ENCODE measurements around the gene NME4. TPM values are rescaled to one million over a fixed set of nuclear protein-coding genes. Genes with fewer than 3 reads are reported as not detected.
"Not testable (repeated sequence)": the region's sequence is repeated elsewhere in the genome, so short reads cannot be mapped to it uniquely, and the experiment has no call there.

NME4 gene
- total RNA-seq, 2 experiments from 2014 or later = 5.2 to 6.8 TPM

DNA sequence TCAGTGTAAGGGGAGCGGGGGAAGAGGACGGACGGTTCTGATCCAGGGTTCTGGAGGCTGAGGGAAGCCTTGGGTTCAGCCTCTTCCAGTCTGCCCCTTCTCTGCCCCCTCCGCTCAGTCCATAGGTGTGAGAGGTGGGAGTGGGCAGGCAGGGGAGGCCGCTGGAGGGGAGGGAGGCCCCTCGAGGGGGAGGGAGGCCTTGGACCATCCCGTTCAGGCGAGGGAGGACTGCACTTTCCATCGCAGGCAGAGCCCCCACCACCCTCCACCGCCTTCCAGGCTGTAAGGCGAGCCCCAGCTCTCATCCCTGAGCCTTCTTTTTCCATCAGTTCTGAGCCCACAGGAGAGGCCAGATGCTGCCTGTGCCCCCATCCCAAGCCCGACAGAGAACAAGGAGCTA is 40.3 kb upstream of the NME4 start:
- Mint-ChIP-seq H3K36me3 (ENCODE audit: low read depth) (no peaks in the 10 kb centered on the region), H3K4me1 (ENCODE audit: low read depth) (peaks cover 20% of the 10 kb centered on the region), H3K27ac (no peak overlapping the region), H3K9me3 (ENCODE audit: insufficient read depth) (no peaks in the 10 kb centered on the region), H3K4me3 (no peak overlapping the region), H3K27me3 (ENCODE audit: low read depth) (no peaks in the 10 kb centered on the region)
- ATAC-seq = no peak
- ChIA-PET POLR2A (no interaction called here), CTCF (no interaction called here)
- DNase-seq = no peak

DNA sequence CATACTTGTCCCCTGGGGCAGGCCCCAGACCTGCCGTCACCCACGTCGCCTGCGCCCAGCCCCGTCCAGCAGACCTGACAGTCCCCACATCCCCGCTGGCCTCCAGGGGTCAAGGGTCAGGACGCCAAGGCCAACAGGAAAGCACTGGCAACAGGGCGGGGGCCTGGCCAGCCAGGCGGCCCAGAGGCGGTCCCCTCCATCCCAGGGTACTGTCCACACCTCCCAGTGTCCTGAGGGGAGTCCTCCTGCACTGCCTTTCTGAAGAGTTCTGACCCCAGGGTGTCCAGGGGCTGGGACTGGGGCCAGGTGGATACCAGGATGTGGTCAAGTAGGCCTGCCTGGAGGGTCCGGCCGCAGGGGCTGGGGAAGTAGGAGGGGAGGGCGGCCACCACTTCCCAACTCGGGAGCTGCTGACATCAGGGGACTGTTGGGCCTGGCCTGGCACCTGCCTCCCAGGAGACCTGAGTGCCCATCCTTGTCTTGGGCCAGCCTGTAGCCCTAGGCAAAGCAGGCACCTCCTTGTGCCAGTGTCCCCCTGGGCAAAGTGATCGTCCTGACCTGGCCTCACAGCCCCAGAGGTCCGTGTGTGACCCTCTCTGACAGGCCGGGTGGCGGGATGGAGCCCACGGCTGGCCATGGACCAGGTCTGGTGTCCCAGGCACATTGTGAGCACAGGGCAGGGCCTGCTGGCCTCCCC is 37.8 kb upstream of the NME4 start:
- H3K27ac Mint-ChIP-seq = no peak overlapping the region
- POLR2A ChIA-PET = no interaction called here
- peaks cover 20% of the 10 kb centered on the region for H3K4me1 Mint-ChIP-seq (ENCODE audit: low read depth)
- H3K27me3 Mint-ChIP-seq (ENCODE audit: low read depth) = no peaks in the 10 kb centered on the region
- H3K4me3 Mint-ChIP-seq = no peak overlapping the region
- CTCF ChIA-PET = no interaction called here
- ATAC-seq (no peak), DNase-seq (no peak)
- no peaks in the 10 kb centered on the region for H3K36me3 Mint-ChIP-seq (ENCODE audit: low read depth)
- H3K9me3 Mint-ChIP-seq (ENCODE audit: insufficient read depth) = no peaks in the 10 kb centered on the region

DNA sequence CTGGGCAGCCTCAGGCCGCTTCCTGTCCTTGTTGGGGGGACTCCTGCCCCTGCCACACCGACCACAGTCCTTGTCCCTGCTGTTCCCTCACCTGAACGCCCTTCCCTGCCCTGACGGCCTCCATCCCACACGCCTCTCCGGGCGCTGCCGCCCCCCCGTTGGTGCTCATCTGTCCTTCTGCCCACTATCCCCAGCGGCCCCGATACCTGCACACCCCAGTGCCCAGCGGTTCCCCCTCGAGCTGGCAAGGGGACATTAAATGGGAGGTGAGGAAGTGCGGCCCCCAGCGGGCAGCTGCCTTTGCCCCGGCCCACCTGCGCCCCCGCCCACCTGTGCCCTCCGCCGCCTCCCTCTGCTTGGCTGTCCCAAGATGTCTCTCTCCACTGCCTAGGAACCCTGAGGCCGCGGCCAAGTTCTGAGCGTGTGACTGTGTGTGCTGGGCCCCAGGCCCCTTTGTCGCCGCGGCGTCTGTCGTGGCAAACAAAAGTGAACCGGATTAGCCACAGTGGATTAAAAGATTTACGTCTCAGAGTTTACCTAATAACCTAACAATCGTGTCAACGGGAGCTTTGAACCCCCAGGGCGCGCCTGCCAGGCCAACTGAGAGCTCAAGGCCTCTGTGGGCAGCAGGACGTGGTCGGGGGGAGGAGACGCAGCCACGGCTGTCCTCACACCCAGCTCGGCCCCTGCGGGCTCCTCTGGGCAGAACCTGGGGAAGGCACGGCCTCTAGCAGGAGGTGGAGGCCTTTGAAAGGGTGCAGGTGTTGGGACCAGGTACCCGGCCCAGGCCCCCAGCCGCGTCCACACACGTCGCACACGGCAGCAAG is 36.9 kb upstream of the NME4 start:
- no peak overlapping the region for H3K27ac Mint-ChIP-seq
- H3K4me3 Mint-ChIP-seq = no peak overlapping the region
- ChIA-PET POLR2A (no interaction called here), CTCF (no interaction called here)
- no peak for ATAC-seq
- no peak for DNase-seq
- H3K4me1 Mint-ChIP-seq (ENCODE audit: low read depth) = peaks cover 12% of the 10 kb centered on the region
- no peaks in the 10 kb centered on the region for H3K36me3 Mint-ChIP-seq (ENCODE audit: low read depth)
- H3K27me3 Mint-ChIP-seq (ENCODE audit: low read depth) = no peaks in the 10 kb centered on the region
- H3K9me3 Mint-ChIP-seq (ENCODE audit: insufficient read depth) = no peaks in the 10 kb centered on the region

DNA sequence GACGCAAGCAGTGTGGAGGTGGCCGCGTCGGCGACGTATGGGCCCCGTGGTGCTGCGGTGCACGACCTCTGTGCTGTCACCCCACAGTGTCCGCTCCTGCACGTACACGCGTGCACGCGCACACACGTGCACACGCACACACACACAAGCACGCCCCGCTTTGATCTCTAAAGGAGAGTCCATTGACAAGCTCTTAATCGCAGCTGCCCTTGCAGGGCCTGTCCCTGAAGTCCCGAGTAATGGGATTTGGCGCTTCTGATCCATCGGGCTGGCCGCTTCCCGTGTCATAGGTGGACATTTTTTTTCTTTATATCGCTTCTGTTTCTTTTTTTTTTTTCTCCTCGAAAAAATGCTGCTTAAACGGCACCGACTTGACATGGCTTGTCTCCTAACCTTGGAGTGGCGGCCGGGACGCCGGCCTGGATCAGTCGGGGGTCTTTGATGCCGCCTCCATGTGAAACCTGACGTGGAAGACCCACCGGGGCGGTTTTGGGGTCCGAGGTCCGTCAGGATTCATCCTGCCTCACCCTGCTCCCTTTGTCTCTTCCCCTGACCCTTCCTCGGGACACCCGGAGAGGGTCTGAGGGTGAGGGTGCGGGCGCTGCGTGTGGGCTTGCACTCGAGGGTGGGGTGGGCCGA is 36.2 kb upstream of the NME4 start:
- no peak overlapping the region for H3K27ac Mint-ChIP-seq
- H3K9me3 Mint-ChIP-seq (ENCODE audit: insufficient read depth) = no peaks in the 10 kb centered on the region
- H3K4me1 Mint-ChIP-seq (ENCODE audit: low read depth) = peaks cover 6% of the 10 kb centered on the region
- no peak for ATAC-seq
- ChIA-PET POLR2A (no interaction called here), CTCF (interaction anchor here (1.0 to 2.9 kb wide), 6 partner anchors 11 to 291 kb away, joined by 3 to 37 read pairs (median 16); partner anchors contain the start of gene MRPL28)
- H3K4me3 Mint-ChIP-seq = no peak overlapping the region
- H3K36me3 Mint-ChIP-seq (ENCODE audit: low read depth) = no peaks in the 10 kb centered on the region
- H3K27me3 Mint-ChIP-seq (ENCODE audit: low read depth) = no peaks in the 10 kb centered on the region
- no peak for DNase-seq

DNA sequence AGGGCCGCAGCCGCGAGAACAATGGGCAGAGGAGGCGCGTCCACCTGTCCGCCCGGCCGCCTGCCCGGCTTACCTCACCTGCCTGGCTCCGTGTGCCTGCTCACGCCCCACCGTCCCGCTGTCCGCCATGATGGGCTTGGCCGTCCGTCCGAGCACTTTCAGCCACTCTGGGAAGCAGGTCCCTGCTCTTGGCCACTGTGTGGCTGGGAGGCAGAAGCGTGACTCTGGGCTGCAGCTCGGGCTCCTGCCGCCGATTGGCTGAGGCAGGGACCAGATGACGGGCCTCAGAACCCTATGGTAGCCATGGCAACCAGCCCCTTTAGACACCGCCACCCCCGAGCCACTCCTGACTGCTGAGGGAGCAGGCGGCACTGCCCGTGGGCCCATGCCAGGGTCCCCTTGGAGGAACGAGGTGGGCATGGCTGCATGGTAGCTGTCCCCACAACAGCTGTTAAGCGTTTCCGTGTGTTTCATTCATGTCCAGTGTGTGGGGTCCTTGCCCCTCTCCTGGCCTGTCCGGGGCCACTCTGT is 35.6 kb upstream of the NME4 start:
- POLR2A ChIA-PET = interaction anchor here (0.8 kb wide), 1 partner anchor 9 kb away, joined by 3 read pairs; no protein-coding TSS in a partner anchor
- no peaks in the 10 kb centered on the region for H3K9me3 Mint-ChIP-seq (ENCODE audit: insufficient read depth)

DNA sequence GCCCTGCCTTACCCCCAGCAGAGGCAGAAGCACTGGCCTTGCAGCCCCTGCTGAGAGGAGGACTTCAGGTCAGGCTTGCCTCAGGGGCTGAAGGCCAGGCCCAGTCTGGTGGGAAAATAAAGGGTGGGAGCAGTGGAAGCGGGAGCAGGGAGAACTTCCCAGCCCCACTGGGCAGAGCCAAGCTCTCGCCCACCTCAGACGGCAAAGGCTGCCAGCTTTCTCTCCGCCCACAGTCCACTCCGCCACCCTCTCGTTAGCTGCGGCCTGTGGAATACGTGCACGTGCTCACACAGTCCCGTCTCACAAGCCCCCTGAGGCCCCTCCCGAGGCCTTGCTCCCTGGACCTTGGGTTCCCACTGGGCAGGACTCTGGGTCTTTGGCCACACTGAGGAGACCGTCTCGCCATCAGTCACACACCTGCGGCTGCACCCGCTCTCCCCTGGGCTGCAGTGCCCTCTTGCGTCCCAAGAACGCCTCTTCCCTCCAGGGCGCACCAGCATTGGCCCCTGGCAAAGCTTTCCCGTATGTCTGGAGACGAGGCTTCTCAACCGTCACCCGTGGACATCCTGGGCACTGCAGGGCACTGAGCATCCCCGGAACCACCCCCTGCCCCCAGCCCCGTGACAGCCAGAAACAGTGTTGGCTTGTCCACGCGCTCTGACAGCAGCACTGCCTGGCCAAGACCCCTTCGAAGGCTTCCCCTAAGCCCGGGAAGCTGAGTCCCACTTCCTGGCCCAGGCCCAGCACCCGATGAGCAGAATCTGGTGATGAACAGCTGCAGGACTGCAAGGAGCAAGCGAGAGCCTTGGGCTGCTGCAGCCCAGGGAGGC is 34.9 kb upstream of the NME4 start:
- no peaks in the 10 kb centered on the region for H3K9me3 Mint-ChIP-seq (ENCODE audit: insufficient read depth)
- ATAC-seq (peak; percentile 88), DNase-seq (peak; percentile 82)
- POLR2A ChIA-PET = interaction anchor here (0.8 kb wide), 1 partner anchor 9 kb away, joined by 3 read pairs; no protein-coding TSS in a partner anchor
- CTCF ChIA-PET = interaction anchor here (0.7 to 2.9 kb wide), 19 partner anchors 9 to 297 kb away, joined by 3 to 37 read pairs (median 4); partner anchors contain the start of genes LUC7L, MRPL28 and PGAP6
- no peaks in the 10 kb centered on the region for H3K27me3 Mint-ChIP-seq (ENCODE audit: low read depth)
- H3K27ac Mint-ChIP-seq = no peak overlapping the region
- no peak overlapping the region for H3K4me3 Mint-ChIP-seq
- peaks cover 5% of the 10 kb centered on the region for H3K36me3 Mint-ChIP-seq (ENCODE audit: low read depth)
- peaks cover 6% of the 10 kb centered on the region for H3K4me1 Mint-ChIP-seq (ENCODE audit: low read depth)

More for the DNA sequence above, 35.6 kb upstream of the NME4 start:
- CTCF ChIA-PET = interaction anchor here (0.7 to 2.9 kb wide), 11 partner anchors 8 to 296 kb away, joined by 3 to 37 read pairs (median 8); partner anchors contain the start of genes LUC7L and MRPL28
- no peak for DNase-seq
- no peak overlapping the region for H3K4me3 Mint-ChIP-seq
- H3K36me3 Mint-ChIP-seq (ENCODE audit: low read depth) = no peaks in the 10 kb centered on the region
- H3K4me1 Mint-ChIP-seq (ENCODE audit: low read depth) = peaks cover 6% of the 10 kb centered on the region
- ATAC-seq = no peak
- no peaks in the 10 kb centered on the region for H3K27me3 Mint-ChIP-seq (ENCODE audit: low read depth)
- H3K27ac Mint-ChIP-seq = no peak overlapping the region

DNA sequence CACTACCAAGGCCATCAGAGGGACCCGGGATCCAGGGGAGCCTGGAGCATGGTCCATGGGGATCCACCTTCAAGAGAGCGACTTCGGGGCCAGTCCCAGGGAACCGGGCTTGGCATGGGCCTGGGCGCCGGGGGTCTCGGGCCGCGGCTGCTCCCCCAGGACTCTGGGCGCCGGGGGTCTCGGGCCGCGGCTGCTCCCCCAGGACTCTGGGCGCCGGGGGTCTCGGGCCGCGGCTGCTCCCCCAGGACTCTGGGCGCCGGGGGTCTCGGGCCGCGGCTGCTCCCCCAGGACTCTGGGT is 34.3 kb upstream of the NME4 start:
- POLR2A ChIA-PET; H3K27me3 Mint-ChIP-seq (ENCODE audit: low read depth); ATAC-seq; H3K27ac Mint-ChIP-seq; H3K36me3 Mint-ChIP-seq (ENCODE audit: low read depth); H3K9me3 Mint-ChIP-seq (ENCODE audit: insufficient read depth); H3K4me1 Mint-ChIP-seq (ENCODE audit: low read depth); DNase-seq; H3K4me3 Mint-ChIP-seq: not testable (repeated sequence)
- CTCF ChIA-PET = interaction anchor here (0.7 to 2.9 kb wide), 16 partner anchors 9 to 298 kb away, joined by 3 to 37 read pairs (median 4); partner anchors contain the start of genes LUC7L, MRPL28 and PGAP6

DNA sequence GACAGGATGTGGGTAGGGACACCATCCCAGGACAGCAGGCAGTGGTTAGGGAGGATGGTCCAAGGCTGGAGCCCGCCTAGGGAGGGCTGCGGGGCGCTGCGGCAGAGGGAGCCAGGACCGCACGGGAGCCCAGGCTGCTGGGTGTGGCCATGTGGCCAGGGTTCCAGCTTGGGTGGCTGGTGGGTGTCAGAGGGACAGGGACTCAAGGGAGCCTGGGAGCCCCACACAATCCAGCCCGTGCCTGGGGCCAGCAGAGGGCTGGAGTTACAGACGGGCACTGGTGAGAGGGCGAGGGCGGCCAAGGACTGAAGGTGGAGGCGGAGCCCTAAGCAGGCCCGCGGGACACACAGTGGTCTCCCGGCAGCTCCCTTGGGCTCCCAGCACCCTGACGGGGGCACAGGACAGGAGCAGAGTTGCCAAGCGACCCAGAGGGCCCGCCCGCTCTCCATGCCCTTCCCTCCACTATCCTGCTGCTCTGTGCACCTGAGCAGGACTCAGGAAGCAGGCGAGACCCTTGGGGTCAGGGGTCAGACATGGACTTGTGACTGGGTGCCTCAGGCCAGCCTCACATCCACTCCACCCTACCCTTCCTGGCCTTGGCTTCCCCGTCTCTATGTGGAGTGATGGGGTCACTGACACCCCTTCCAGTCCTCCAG is 33.8 kb upstream of the NME4 start:
- no peak for ATAC-seq
- Mint-ChIP-seq H3K27me3 (ENCODE audit: low read depth) (no peaks in the 10 kb centered on the region), H3K4me1 (ENCODE audit: low read depth) (peaks cover 6% of the 10 kb centered on the region), H3K9me3 (ENCODE audit: insufficient read depth) (no peaks in the 10 kb centered on the region), H3K36me3 (ENCODE audit: low read depth) (peaks cover 7% of the 10 kb centered on the region), H3K4me3 (no peak overlapping the region), H3K27ac (no peak overlapping the region)
- CTCF ChIA-PET = interaction anchor here (0.9 to 2.9 kb wide), 10 partner anchors 8 to 259 kb away, joined by 3 to 37 read pairs (median 10); partner anchors contain the start of genes LUC7L, MRPL28 and PGAP6
- POLR2A ChIA-PET = no interaction called here
- no peak for DNase-seq

DNA sequence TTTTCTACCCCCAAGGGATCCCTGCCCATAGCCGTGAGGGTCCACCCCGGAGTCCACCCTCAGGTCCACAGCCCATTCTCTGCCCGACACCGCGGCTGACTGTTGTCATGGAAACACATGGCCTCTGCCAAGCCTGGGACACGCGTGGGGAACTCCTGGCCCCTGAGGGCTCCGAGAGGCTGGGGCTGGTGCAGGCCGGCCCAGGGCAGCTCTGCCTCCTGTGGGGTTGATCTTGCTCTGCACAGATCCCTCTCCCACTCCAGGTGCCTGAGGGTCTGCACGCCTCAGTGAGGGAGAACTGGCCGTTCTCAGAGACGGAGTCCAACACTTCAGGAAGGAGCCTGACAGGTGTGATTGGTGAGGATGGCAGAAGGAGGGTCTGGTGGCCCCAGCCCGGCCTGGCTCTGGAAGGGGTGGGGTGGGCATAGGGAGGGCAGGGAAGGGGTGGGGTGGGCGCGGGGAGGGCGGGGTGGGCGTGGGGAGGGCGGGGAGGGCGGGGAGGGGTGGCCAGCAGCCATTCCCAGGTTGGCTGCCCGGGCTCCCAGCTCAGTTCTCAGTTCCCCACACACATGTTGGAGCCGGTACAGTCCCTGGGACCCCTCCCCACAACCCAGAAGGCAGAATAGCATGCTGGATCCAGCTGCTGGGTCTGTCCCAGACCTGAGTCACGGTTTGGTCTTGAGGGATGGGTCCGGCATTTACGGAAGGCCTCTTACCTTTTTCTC is 33.1 kb upstream of the NME4 start:
- ATAC-seq = no peak
- peaks cover 6% of the 10 kb centered on the region for H3K4me1 Mint-ChIP-seq (ENCODE audit: low read depth)
- no peak for DNase-seq
- CTCF ChIA-PET = interaction anchor here (2.7 to 2.9 kb wide), 4 partner anchors 7 to 257 kb away, joined by 8 to 37 read pairs (median 23); partner anchors contain the start of gene MRPL28
- H3K36me3 Mint-ChIP-seq (ENCODE audit: low read depth) = peaks cover 12% of the 10 kb centered on the region
- POLR2A ChIA-PET = no interaction called here
- H3K27ac Mint-ChIP-seq = no peak overlapping the region
- no peak overlapping the region for H3K4me3 Mint-ChIP-seq
- H3K27me3 Mint-ChIP-seq (ENCODE audit: low read depth) = no peaks in the 10 kb centered on the region
- H3K9me3 Mint-ChIP-seq (ENCODE audit: insufficient read depth) = no peaks in the 10 kb centered on the region
